KOPT-K1 (cell line): ENCODE results near the gene IFITM2.
"Not testable (repeated sequence)": the region's sequence is repeated elsewhere in the genome, so short reads cannot be mapped to it uniquely, and the experiment has no call there.

Experiments
- H3K27ac ChIP-seq: fragments of 200-600 bp; sonication (generic); 2 replicates; pipeline ENCODE4 v1.5.1; 2016; ENCODE audit warnings: antibody characterized with exemption, mild to moderate bottlenecking, low read depth, low read length; ENCODE audit not compliant: poor library complexity, severe bottlenecking
- H3K36me3 ChIP-seq: fragments of 200-600 bp; sonication (generic); 2 replicates; pipeline ENCODE4 v1.5.1; 2017; ENCODE audit warnings: antibody characterized with exemption, mild to moderate bottlenecking, low read length, moderate library complexity; ENCODE audit not compliant: insufficient read depth
- H3K9me3 ChIP-seq: fragments of 200-600 bp; sonication (generic); 2 replicates; pipeline ENCODE4 v1.5.1; 2017; ENCODE audit warnings: antibody characterized with exemption, low read length, mild to moderate bottlenecking; ENCODE audit not compliant: insufficient read depth, poor library complexity, severe bottlenecking

Gene IFITM2

DNA sequence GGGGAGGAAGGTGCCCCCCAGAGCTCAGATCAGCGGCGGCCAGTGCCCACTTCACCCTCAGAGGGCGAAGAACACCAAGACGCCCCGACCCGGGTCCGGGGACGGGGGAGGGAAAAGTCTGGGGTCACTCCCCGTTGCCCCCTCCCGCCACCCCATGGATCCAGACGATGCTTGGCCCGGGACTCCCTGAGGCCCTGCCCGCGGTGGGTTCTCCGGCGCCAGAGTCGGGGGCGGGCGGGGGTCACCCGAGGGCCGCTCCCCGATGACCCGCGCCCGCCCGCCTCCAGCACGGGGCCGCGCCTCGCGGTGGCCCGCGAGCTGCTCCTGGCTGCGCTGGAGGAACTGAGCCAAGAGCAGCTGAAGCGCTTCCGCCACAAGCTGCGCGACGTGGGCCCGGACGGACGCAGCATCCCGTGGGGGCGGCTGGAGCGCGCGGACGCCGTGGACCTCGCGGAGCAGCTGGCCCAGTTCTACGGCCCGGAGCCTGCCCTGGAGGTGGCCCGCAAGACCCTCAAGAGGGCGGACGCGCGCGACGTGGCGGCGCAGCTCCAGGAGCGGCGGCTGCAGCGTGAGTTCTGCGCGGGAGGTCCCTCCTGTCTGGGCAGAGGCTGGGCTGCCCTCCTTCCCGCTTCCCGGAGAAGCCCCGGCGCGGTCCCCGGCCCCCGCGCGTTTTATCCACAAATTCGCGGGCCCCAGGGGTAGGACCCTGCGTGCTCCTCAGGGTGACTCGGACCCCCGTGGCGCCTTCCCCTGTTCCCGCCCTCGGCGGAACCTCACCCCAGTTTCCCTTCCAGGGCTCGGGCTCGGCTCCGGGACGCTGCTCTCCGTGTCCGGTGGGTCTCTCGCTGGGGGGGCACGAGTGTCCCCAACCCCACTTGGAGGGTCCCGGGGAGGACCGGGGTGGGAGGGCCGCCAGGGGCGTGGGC lies 28.3 kb upstream of the IFITM2 start:
- Histone ChIP-seq H3K27ac (no peak overlapping the region), H3K9me3 (peaks cover 10% of the 10 kb centered on the region), H3K36me3 (no peaks in the 10 kb centered on the region)

DNA sequence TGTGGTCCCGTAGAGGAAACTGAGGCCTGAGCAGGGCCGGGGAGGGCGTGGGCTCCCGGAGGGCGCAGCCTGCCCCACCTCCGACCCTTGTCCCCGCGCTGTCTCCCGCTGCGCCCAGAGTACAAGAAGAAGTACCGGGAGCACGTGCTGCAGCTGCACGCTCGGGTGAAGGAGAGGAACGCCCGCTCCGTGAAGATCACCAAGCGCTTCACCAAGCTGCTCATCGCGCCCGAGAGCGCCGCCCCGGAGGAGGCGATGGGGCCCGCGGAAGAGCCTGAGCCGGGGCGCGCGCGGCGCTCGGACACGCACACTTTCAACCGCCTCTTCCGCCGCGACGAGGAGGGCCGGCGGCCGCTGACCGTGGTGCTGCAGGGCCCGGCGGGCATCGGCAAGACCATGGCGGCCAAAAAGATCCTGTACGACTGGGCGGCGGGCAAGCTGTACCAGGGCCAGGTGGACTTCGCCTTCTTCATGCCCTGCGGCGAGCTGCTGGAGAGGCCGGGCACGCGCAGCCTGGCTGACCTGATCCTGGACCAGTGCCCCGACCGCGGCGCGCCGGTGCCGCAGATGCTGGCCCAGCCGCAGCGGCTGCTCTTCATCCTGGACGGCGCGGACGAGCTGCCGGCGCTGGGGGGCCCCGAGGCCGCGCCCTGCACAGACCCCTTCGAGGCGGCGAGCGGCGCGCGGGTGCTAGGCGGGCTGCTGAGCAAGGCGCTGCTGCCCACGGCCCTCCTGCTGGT lies 27.5 kb upstream of the IFITM2 start:
- Histone ChIP-seq H3K9me3 (peaks cover 10% of the 10 kb centered on the region), H3K36me3 (no peaks in the 10 kb centered on the region), H3K27ac (no peak overlapping the region)

DNA sequence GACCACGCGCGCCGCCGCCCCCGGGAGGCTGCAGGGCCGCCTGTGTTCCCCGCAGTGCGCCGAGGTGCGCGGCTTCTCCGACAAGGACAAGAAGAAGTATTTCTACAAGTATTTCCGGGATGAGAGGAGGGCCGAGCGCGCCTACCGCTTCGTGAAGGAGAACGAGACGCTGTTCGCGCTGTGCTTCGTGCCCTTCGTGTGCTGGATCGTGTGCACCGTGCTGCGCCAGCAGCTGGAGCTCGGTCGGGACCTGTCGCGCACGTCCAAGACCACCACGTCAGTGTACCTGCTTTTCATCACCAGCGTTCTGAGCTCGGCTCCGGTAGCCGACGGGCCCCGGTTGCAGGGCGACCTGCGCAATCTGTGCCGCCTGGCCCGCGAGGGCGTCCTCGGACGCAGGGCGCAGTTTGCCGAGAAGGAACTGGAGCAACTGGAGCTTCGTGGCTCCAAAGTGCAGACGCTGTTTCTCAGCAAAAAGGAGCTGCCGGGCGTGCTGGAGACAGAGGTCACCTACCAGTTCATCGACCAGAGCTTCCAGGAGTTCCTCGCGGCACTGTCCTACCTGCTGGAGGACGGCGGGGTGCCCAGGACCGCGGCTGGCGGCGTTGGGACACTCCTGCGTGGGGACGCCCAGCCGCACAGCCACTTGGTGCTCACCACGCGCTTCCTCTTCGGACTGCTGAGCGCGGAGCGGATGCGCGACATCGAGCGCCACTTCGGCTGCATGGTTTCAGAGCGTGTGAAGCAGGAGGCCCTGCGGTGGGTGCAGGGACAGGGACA lies 26.7 kb upstream of the IFITM2 start:
- Histone ChIP-seq H3K36me3 (no peaks in the 10 kb centered on the region), H3K9me3 (peaks cover 10% of the 10 kb centered on the region), H3K27ac (no peak overlapping the region)

DNA sequence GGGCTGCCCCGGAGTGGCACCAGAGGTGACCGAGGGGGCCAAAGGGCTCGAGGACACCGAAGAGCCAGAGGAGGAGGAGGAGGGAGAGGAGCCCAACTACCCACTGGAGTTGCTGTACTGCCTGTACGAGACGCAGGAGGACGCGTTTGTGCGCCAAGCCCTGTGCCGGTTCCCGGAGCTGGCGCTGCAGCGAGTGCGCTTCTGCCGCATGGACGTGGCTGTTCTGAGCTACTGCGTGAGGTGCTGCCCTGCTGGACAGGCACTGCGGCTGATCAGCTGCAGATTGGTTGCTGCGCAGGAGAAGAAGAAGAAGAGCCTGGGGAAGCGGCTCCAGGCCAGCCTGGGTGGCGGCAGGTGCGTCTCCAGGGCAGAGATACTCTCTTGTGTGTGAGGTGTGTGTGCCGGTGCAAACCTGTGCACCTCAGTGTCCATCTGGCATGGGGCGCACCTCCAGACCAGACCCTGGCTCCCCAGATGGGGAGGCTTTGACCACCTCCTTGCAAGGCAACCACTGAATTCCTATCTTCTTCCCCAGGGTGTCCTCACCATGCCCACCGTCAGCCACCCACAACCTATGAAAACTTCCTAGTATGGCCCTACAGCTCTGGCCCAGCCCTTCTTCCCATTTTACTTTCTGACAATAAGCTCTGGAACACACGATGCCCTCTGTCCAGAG lies 26.0 kb upstream of the IFITM2 start:
- H3K9me3 ChIP-seq: peaks cover 3% of the 10 kb centered on the region
- no peak overlapping the region for H3K27ac ChIP-seq
- H3K36me3 ChIP-seq: no peaks in the 10 kb centered on the region

DNA sequence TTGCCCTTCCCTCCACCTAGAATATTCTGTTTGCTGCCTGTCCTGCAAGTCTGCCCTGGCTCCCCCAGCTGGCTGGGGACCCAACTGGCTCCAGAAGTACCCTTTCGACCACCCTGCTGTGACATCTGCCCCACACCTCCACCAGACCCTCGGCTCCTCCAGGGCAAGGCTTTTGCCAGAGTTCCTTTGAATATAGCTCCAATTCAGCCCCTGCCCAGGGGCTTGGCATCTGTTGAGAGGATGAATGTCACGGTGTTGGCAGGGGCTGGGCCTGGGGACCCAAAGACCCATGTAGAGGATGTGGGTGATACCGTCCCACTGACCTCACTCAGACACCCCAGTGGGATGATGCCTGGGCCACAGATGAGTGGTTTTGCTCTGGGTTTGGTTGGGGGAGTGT lies 25.4 kb upstream of the IFITM2 start:
- Histone ChIP-seq H3K27ac (no peak overlapping the region), H3K9me3 (no peaks in the 10 kb centered on the region), H3K36me3 (no peaks in the 10 kb centered on the region)

DNA sequence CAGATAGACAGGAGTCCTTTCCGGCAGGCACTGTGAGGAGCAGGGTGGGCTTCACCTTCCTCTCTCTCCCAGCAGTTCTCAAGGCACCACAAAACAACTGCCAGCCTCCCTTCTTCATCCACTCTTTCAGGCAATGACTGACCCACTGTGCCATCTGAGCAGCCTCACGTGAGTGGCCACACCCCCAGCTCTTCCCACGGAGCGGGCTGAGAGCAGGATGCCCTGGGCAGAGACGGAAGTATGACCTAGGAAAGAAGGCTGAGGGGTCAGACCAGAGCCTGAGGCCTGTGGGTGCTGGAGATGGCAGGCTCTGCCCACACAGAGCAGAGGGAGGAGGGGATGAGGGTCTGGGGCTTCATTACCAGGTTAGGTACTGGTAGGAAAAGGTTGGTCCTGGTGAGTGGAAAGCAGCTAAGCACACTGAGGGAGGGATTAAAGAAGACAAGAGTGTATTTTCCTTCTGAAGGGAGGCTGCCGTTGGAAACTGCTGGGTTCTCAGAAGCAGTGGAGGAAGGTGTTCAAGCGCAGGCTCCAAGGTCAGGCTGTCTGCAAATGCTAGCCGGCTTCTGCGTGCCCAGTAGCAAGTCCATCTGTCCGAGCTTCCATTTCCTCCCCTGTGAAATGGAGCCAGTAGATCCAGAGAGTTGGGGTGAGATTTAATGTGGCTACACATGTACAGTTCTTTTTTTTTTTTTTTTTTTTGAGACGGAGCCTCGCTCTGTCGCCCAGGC lies 24.8 kb upstream of the IFITM2 start:
- Histone ChIP-seq H3K27ac (no peak overlapping the region), H3K36me3 (no peaks in the 10 kb centered on the region), H3K9me3 (no peaks in the 10 kb centered on the region)

DNA sequence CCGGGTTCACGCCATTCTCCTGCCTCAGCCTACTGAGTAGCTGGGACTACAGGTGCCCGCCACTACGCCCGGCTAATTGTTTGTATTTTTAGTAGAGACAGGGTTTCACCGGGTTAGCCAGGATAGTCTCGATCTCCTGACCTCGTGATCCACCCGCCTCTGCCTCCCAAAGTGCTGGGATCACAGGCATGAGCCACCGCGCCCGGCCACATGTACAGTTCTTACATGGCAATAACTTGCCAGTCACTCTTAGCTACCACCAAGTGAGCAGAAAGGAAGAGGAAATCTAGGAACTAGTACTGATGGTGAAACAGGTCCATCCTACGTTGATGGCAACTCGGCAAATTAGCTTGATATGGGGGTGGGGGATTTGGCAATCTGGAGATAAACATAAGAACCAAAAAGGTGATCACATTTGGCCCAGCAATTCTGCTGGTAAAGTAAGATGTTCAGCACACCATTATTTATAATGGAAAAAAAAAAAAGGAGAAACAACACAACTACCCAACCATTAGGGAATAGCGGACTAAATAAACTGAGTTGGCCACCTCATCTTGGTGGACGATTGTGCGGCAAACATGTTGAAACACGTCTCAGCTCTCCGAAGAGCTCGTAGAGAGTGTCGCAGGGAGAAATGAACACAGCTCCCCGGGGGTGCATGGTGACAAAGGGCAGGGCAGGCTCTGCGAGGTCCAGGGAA lies 24.1 kb upstream of the IFITM2 start:
- H3K27ac ChIP-seq: no peak overlapping the region
- no peaks in the 10 kb centered on the region for H3K36me3 ChIP-seq
- H3K9me3 ChIP-seq: no peaks in the 10 kb centered on the region

DNA sequence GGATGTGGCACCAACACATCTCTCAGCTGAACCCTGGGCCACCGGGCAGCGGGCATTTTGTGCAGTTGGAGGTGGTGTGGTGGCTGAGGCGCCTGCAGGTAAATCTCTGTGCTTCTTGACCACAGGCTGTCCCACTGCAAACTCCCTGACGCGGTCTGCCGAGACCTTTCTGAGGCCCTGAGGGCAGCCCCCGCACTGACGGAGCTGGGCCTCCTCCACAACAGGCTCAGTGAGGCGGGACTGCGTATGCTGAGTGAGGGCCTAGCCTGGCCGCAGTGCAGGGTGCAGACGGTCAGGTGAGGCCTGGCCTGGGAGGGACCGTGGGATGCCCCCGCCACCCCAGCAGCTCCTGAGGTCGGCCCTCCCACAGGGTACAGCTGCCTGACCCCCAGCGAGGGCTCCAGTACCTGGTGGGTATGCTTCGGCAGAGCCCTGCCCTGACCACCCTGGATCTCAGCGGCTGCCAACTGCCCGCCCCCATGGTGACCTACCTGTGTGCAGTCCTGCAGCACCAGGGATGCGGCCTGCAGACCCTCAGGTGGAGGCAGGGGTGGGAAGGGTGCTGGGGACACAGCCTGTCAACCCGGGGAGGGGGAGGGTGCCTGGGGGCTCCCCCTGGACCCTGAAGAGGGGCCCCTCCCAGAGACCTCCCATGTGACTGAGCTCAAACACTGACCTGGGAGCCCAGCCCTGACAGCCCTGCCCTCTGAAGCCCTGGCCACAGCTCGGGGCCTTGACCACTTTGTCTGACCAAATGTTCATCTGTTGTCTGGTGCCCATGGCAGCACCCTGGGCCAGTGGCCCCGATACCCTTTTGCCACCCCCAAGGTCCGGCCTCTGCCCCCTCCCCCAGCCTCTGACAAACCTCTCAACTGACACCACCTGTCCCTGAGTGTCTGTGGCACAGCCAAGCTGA lies 23.3 kb upstream of the IFITM2 start:
- Histone ChIP-seq H3K27ac (no peak overlapping the region), H3K36me3 (no peaks in the 10 kb centered on the region), H3K9me3 (no peaks in the 10 kb centered on the region)

DNA sequence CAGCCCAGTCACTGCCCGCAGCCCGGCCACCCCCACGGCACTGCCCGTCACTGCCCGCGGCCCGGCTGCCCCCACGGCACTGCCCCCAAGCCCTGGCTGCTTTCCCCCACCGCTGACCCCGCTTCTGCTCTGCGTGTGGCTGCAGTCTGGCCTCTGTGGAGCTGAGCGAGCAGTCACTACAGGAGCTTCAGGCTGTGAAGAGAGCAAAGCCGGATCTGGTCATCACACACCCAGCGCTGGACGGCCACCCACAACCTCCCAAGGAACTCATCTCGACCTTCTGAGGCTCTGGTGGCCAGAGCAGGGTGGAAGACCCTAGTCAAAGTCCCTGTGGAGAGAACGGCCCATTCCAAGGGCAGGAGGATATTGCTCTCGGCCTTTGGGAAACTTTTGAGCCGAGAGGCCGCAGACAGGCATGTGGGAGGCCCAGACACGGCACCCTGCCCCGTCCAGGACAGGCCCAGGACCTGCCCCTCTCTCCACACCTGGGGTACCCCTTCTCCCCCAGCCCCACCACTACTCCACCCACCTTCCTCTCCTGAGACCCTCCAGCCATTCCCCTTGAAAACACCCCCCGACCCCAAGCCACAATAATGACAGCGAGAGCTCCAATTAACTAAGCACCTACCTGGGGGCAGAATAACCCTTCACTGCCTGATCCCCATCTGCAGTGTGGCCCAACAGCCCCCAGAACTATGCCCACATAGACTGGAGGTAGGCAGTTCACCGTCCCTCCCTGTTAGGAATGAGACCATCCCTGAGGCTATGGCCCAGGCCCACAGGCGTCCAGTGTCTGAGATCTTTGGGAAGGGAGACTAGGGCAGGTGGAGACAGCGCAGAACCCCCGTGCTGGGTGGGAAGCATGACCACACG lies 22.4 kb upstream of the IFITM2 start:
- Histone ChIP-seq H3K36me3 (no peaks in the 10 kb centered on the region), H3K27ac (no peak overlapping the region), H3K9me3 (no peaks in the 10 kb centered on the region)

DNA sequence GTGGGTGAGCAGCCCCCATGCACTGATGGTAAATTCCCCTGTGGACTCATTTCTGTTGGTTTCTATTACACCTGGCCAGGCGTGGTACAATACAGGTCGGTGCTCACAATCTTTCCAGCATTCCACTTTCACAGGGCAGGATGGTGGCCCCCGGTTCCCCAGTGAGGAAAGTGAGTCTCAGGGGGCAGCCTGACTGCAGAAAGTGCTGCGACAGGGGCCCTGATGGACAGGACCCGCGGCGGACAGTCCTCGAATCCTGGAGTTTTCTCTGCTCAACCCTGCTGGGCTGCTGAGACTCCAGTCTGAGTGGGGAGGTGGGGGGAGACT lies 21.8 kb upstream of the IFITM2 start:
- Histone ChIP-seq H3K27ac (no peak overlapping the region), H3K36me3 (peaks cover 1% of the 10 kb centered on the region; the same call in 1 of the 2 replicates), H3K9me3 (no peaks in the 10 kb centered on the region)

DNA sequence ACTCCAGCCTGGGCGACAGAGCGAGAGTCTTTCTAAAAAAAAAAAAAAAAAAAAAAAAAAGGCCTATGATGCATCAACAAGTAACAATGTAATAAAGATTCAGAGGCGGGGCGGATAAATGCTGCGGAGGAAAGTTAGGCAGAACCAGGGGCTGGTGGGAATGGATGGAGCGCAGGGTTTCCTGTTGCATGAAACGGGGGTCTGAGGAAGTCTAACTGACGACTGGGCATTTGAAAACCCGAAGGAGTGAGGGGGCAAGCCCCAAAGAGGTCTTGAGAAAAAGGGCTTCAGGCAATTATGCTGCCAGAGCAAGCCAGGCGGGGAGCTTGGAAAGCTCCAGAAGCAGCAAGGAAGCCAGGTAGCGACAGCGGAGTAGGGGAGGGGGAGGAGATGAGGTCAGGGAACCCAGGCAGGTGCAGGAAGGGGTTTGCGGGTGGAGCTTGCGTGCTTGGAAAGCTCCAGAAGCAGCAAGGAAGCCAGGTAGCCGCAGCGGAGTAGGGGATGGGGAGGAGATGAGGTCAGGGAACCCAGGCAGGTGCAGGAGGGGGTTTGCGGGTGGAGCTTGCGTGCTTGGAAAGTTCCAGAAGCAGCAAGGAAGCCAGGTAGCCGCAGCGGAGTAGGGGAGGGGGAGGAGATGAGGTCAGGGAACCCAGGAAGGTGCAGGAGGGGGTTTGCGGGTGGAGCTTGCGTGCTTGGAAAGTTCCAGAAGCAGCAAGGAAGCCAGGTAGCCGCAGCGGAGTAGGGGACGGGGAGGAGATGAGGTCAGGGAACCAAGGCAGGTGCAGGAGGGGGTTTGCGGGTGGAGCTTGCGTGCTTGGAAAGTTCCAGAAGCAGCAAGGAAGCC lies 20.4 kb upstream of the IFITM2 start:
- peaks cover 15% of the 10 kb centered on the region for H3K36me3 ChIP-seq
- H3K9me3 ChIP-seq: not testable (repeated sequence)
- peak overlapping the region; percentile 99 for H3K27ac ChIP-seq
